GM12874 (cell line): ENCODE measurements around the gene CARM1.

Experiments used
- CTCF ChIP-seq: IDR thresholded peaks from 2 replicates; pipeline ENCODE4 v1.5.1; 2011; ENCODE audit warnings: low read depth, mild to moderate bottlenecking, control low read depth, low read length, moderate library complexity; ENCODE audit not compliant: insufficient read depth

Gene CARM1

GRCh38 chr19:10887616-10888367 is 16.4 kb downstream of the CARM1 start:
- no peak for TF ChIP-seq CTCF

- no peak for TF ChIP-seq CTCF
Measured at GRCh38 chr19:10888421-10888866, 17.1 kb downstream of the CARM1 start.

DNA sequence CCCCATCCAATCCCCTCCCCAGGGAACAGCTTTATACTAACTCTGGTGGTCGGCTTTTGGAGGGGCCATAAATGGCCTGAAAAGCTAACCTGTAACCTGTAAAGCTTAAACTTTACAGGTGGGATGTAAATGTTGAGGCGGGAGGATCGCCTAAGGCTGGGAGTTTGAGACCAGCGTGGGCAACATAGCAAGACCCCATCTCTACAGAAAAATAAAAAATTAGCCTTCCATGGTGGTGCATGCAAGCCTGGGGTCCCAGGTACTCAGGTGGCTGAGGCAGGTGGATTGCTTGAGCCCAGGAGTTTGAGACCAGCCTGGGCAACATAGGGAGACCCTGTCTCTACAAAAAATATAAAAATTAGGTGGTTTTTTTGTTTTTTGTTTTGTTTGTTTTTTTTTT is 18.5 kb downstream of the CARM1 start:
- TF ChIP-seq CTCF = no peak

- TF ChIP-seq CTCF = no peak
Measured at GRCh38 chr19:10891405-10892086, 20.2 kb downstream of the CARM1 start.

- TF ChIP-seq CTCF = no peak
Measured at GRCh38 chr19:10892256-10892655, 20.9 kb downstream of the CARM1 start.

DNA sequence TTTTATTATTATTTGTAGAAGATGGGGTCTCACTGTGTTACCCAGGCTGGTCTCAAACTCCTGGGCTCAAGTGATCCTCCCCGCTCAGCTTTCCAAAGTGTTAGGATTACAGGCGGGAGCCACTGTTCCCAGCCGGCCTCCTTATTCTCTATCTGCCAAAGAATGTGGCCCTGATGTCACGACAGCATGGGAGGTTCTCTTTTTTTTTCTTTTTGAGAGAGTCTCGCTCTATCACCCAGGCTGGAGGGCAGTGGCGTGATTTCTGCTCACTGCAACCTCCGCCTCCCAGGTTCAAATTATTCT is 23.5 kb downstream of the CARM1 start:
- no peak for TF ChIP-seq CTCF

DNA sequence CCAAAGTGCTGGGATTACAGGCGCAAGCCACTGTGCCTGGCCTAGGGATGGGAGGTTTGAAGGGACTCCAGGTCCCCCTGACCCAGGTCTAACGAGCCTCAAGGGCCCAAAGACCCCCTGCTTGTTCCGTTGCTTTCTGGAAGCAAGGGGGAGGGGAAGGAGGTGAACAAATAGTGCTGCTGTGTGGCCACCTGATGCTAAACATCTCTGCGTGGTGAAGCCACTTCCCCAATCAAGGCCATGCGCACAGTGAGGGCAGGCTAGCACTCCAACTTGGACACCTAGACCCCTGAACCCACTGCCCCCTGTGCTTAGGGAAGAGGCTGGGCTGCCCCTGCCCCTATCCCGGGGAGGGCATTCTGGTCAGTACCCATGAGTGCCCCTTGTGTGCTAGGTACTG is 24.0 kb downstream of the CARM1 start:
- TF ChIP-seq CTCF = no peak
